ENCODE measurements around the gene MOV10.

DNA sequence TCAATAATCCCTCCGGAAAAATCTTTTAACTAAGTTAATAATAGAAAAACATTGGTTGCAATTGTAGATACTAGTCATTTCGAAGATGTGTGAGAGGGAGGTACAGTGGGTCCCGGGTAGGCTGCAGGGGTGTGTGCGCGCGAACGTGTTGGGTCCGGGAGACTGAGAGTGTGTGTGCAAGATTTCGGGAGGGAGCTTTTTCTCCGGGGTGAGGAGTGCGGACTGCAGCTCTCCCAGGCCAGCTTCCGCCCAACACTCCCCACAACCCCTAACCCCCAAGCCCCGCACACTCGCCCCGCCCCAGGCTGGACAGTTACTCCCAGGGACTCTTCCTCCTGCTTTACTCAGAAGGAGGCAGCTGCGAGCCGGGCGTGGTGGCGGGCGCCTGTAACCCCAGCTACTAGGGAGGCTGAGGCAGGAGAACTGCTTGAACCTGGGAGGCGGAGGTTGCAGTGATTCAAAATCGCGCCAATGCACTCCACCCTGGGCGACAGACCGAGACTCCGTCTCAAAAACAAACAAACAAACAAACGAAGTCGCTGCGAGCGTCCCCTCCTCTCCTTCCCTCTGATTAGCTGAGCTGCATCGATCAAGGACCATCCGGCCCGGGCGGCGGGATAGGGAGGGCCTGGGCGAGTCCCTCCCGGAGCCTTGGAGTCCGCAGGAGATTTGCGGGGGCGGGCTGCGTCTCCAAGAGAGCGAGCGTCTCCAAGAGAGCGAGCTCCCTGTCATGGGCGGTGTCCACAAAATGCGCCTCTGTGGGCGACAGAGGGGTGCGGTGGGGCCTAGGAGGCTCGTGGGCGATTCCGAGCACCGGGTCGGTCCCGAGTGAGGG lies 68.9 kb downstream of the MOV10 start:
- TF ChIP-seq, protein P1, sequence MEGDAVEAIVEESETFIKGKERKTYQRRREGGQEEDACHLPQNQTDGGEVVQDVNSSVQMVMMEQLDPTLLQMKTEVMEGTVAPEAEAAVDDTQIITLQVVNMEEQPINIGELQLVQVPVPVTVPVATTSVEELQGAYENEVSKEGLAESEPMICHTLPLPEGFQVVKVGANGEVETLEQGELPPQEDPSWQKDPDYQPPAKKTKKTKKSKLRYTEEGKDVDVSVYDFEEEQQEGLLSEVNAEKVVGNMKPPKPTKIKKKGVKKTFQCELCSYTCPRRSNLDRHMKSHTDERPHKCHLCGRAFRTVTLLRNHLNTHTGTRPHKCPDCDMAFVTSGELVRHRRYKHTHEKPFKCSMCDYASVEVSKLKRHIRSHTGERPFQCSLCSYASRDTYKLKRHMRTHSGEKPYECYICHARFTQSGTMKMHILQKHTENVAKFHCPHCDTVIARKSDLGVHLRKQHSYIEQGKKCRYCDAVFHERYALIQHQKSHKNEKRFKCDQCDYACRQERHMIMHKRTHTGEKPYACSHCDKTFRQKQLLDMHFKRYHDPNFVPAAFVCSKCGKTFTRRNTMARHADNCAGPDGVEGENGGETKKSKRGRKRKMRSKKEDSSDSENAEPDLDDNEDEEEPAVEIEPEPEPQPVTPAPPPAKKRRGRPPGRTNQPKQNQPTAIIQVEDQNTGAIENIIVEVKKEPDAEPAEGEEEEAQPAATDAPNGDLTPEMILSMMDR (IDR thresholded peaks at IDR 0.05) = no peak
- TF ChIP-seq POLR2A (IDR thresholded peaks at IDR 0.05; ENCODE audit: low read depth) (no peak), POLR2AphosphoS5 (IDR thresholded peaks at IDR 0.05) (no peak)
